Prostate gland (tissue), 2 donors: ENCODE measurements around the gene DDX51. TPM values are rescaled to one million over a fixed set of nuclear protein-coding genes. Genes with fewer than 3 reads are reported as not detected.

Experiments
- DNase-seq: peaks from one replicate; pipeline ENCODE4 v3.0.0-alpha.2; 2019; ENCODE audit warnings: low spot score
- H3K27ac ChIP-seq, 2 donors: fragments of 200-600 bp; sonication (generic); 2 replicates each; pipeline ENCODE4 v1.5.1; 2017 to 2019
- H3K27me3 ChIP-seq: fragments of 200-600 bp; sonication (generic); replicated peaks from 2 replicates; pipeline ENCODE4 v1.5.1; 2019; ENCODE audit not compliant: insufficient read depth
- H3K36me3 ChIP-seq, 2 donors: fragments of 200-600 bp; sonication (generic); 1 replicate in 1 of 2; 2 replicates in 1 of 2; pipeline versions ENCODE4 v1.5.1 to v1.8.1; 2017 to 2019
- H3K4me1 ChIP-seq: fragments of 200-600 bp; sonication (generic); replicated peaks from 2 replicates; pipeline ENCODE4 v1.5.1; 2019
- H3K4me3 ChIP-seq, 2 donors: fragments of 200-600 bp; sonication (generic); 2 replicates each; pipeline ENCODE4 v1.5.1; 2017 to 2019
- H3K9me3 ChIP-seq: fragments of 200-600 bp; sonication (generic); 2 replicates; pipeline ENCODE4 v1.5.1; 2017
- CTCF ChIP-seq, 4 experiments: fragments of 200-600 bp in 2 of 4; fragments of 450-650 bp in 2 of 4; sonication (generic) in 2 of 4; IDR thresholded peaks; 1 replicate in 3 of 4; 2 replicates in 1 of 4; pipeline ENCODE4 v1.5.1; 2016 to 2019; ENCODE audit warnings: antibody characterized with exemption in 4 of 4, mild to moderate bottlenecking in 2 of 4, moderate library complexity in 2 of 4
- POLR2A ChIP-seq: fragments of 450-650 bp; IDR thresholded peaks from one replicate; pipeline ENCODE4 v1.6.1; 2016; ENCODE audit warnings: antibody characterized with exemption, mild to moderate bottlenecking
- POLR2AphosphoS5 ChIP-seq: sonication (generic); formaldehyde crosslinking; IDR thresholded peaks from one replicate; pipeline ENCODE4 v1.6.1; 2017; ENCODE audit warnings: antibody characterized with exemption
- WGBS: methylation state at CpG from one replicate; pipeline ENCODE4 v1.1.5; 2018; 5-methylcytosine and 5-hydroxymethylcytosine counted together
- intact Hi-C: fragments of 100-400 bp; cut with DNase I; formaldehyde crosslinking; loops from one replicate; pipeline ENCODE4 v1.14.2; 2022
- total RNA-seq, 2 donors: library from RNA; depleted of rRNA; stranded (reverse); fragments of >200 nt; gene quantifications; one replicate each; pipeline ENCODE4 v1.1.0, GENCODE V29; 2016

DDX51 gene
- total RNA-seq, 2 donors from 2014 or later, result 12.7 to 29.0 TPM

- no peak for DNase-seq
These were observed 31.6 kb upstream of the DDX51 start for GRCh38 chr12:132175496-132176384.

GRCh38 chr12:132174839-132175490 is 30.8 kb upstream of the DDX51 start:
- intact Hi-C loops, result no loop called here
- no peak for DNase-seq
- Histone ChIP-seq H3K9me3 (no peaks in the 10 kb centered on the region), H3K36me3 (no peaks in the 10 kb centered on the region), H3K27me3 (peaks cover 31% of the 10 kb centered on the region), H3K4me3 (no peak overlapping the region), H3K4me1 (peaks cover 6% of the 10 kb centered on the region), H3K27ac (no peak overlapping the region)
- no peak for TF ChIP-seq POLR2AphosphoS5
- TF ChIP-seq POLR2A, result no peak
- TF ChIP-seq CTCF (IDR thresholded peaks at IDR 0.05), result no peak
- WGBS, result 47% methylated on average over 25 of the region's 25 CpGs

More at GRCh38 chr12:132175496-132176384, 31.6 kb upstream of the DDX51 start:
- Histone ChIP-seq H3K27me3 (peaks cover 31% of the 10 kb centered on the region), H3K36me3 (no peaks in the 10 kb centered on the region), H3K4me3 (no peak overlapping the region), H3K9me3 (no peaks in the 10 kb centered on the region), H3K27ac (no peak overlapping the region), H3K4me1 (peaks cover 3% of the 10 kb centered on the region)
- WGBS, result 49% methylated on average over 31 of the region's 35 CpGs
- TF ChIP-seq POLR2A, result no peak
- no peak for TF ChIP-seq CTCF (IDR thresholded peaks at IDR 0.05)
- intact Hi-C loops, result no loop called here

- intact Hi-C loops, result no loop called here
- no peak overlapping the region for H3K4me3 ChIP-seq
- H3K36me3 ChIP-seq, result no peaks in the 10 kb centered on the region
- no peaks in the 10 kb centered on the region for H3K9me3 ChIP-seq
- DNase-seq, result no peak
- H3K4me1 ChIP-seq, result peaks cover 6% of the 10 kb centered on the region
- H3K27ac ChIP-seq, result no peak overlapping the region
- peaks cover 31% of the 10 kb centered on the region for H3K27me3 ChIP-seq
- WGBS, result 83% methylated on average over 30 of the region's 30 CpGs
- TF ChIP-seq CTCF (IDR thresholded peaks at IDR 0.05) (no peak), POLR2A (no peak), POLR2AphosphoS5 (no peak)
These were observed 30.1 kb upstream of the DDX51 start for GRCh38 chr12:132174015-132174838.

GRCh38 chr12:132173135-132174014 is 29.3 kb upstream of the DDX51 start:
- DNase-seq, result no peak
- WGBS, result 67% methylated on average over 35 of the region's 35 CpGs
- Histone ChIP-seq H3K4me3 (no peak overlapping the region), H3K4me1 (peaks cover 6% of the 10 kb centered on the region), H3K9me3 (no peaks in the 10 kb centered on the region), H3K27ac (no peak overlapping the region), H3K36me3 (no peaks in the 10 kb centered on the region), H3K27me3 (peaks cover 31% of the 10 kb centered on the region)
- intact Hi-C loops, result no loop called here
- TF ChIP-seq CTCF (IDR thresholded peaks at IDR 0.05) (no peak), POLR2A (no peak), POLR2AphosphoS5 (no peak)
